Left colon (tissue), 2 donors: ENCODE measurements around the gene FAM168A. TPM values are rescaled to one million over a fixed set of nuclear protein-coding genes. Genes with fewer than 3 reads are reported as not detected.

ENCODE experiments used
- ATAC-seq: fragments of 200-7000 bp; cut with Tn5 transposase; one replicate; pipeline ENCODE4 v1.9.1; 2020; ENCODE audit warnings: mild to moderate bottlenecking, moderate library complexity
- DNase-seq, 2 donors: peaks; one replicate each; pipeline ENCODE4 v3.0.0-alpha.2; 2020
- intact Hi-C, 2 donors: fragments of 100-400 bp; cut with DNase I in 1 of 2; cut with micrococcal nuclease in 1 of 2; formaldehyde crosslinking; loops; one replicate each; pipeline versions ENCODE4 v1.11.2 to v1.14.0; 2022; cut with DNase I, micrococcal nuclease
- long read RNA-seq: library from polyadenylated mRNA; unstranded; transcript quantifications from one replicate; pipeline ENCODE4 v2.0.0, GENCODE V29; 2021
- total RNA-seq, 2 donors: library from RNA; stranded (reverse); fragmentation: NEBNext Ultra II Directional; extraction: Animal tissue kit (Norgen Biotek cat#: 25700); gene quantifications; one replicate each; pipeline ENCODE4 v1.2.1, GENCODE V29; 2021
- donor health status: DM: no; HTN: no; CAD: no.
- donor health status: DM: yes; HTN: yes; CAD: no.

Gene FAM168A
- total RNA-seq = 10 to 100 TPM; 18.8 to 23.3 TPM
- long read RNA-seq, partial matches to known transcripts = 0 of 8 reads
- long read RNA-seq, other reads (novel, unspliced or antisense) = 8 of 8 reads

DNA sequence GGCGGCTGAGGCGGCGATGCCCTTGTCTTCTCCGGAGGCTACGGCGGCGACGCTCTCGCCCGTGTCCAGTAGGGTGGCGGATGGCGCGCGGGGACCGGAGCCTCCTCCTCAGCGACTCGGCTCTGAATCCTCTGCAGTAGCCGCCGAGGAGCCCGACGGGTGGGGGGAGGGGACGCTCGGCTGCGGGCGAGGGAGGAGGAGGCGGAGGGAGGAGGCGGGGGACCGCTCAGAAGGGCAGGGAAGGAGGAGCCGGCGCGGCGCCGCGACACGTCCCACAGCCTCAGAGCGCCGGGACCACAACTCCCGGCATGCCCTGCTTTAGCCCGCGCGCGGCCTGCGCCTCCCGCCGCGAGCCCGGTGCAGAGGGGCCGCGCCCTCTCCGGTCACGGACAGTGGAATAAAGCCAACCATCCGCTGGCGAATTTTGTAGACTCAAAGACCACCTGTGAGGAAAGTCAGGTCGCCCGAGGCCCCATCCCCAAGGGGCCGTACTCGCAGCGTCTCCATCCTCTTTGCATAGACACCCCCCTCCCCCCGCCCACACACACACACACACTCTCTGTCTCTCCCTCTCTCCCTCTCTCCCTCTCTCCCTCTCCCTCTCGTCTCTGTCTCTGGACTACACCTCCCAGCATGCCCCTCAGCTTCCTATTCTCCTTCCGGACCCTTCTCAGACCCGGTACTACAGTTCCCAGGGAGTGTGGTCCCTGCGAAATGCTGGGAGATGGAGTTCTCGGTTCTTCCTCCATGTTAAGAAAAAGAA is at the start of gene FAM168A:
FAM168A (minus strand) TSS at position 157 of the 763 bp plus-strand sequence. CDS start 129,638 bp downstream, outside the sequence.
- intact Hi-C loops = no loop called here
- ATAC-seq = peak; percentile 95

DNA sequence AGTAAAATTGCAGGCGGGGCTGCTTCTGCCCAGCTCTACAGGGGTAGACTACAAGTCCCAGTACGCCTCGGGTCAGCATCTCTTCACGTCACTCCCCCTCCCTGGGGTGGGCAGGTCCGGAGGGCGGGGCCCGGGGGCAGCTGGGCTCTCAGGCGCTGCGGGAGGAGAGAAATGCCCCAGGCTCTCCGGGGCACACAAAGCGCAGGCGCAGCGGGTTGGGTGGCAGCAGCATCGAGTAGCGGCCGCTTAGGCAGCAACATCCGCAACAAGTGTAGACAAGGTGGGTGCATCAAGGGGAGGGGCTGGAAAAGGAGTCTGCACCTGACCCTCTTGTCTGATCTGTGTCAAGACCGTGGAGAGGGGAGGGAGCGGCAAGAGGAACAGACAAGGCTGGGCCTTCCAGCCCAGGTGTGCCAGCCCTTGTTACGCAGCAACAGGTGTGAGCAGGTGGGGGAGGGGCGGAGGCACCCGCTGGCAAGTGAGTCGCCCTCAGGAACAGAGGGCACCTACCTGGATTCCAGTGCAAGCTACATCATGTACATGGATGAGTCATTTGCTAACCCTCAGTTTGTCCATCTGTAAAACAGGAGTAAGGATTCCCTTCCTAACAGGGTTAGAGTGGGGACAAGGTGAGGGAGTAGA is 49.7 kb upstream of the FAM168A start:
- intact Hi-C loops = no loop called here
- peak; percentile 92 to 93 for DNase-seq
- peak; percentile 99 for ATAC-seq

More for the DNA sequence above, at the start of gene FAM168A:
- DNase-seq = peak; percentile 96 to 97

- ATAC-seq = no peak
- intact Hi-C loops = no loop called here
- DNase-seq = no peak
These were observed 48.2 kb upstream of the FAM168A start, which contains the start of gene PLEKHB1 for GRCh38 chr11:73645972-73646631. Gene PLEKHB1, plus strand, starts transcription at chr11:73646581. Its CDS starts 28 bp downstream, at chr11:73646609.

GRCh38 chr11:73645121-73645969 is 47.4 kb upstream of the FAM168A start:
- ATAC-seq (no peak), DNase-seq (no peak)
- intact Hi-C loops = no loop called here

DNA sequence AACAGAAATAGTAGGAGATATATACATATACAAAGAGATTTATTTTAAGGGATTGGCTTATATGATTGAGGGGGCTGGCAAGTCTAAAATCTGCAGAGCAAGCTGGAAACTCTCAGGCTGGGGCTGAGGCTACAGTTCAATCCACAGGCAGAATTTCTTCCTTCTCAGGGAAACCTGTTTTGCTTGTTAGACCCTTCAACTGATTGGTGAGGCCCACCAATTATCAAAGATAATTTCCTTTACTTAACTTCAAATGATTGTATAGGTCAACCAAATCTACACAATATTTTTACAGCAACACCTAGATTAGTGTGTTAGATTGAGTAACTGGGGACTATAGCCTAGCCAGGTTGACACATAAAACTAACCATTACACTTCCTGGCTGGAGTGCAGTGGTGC is 43.8 kb upstream of the FAM168A start:
- ATAC-seq (no peak), DNase-seq (no peak)
- intact Hi-C loops = no loop called here

DNA sequence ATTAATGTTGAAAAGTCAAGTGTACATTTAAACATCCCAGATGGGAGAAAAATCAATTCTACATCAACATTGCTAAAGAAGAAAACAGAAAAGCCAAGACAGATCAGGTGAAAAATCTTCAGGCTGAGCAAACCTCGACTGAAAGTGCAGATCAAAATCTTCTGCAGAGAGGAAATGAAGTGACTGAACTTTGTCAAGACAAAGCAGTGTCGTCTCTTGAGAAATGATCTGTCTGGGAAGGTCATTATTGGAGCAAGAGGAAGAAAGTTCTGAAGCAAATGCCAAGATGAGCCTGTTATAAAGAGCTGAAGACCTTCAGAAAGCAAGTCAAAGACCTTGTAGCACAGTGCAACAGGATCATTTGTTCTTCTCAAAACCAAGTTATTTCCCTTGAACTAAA is 42.7 kb upstream of the FAM168A start:
- intact Hi-C loops = no loop called here

DNA sequence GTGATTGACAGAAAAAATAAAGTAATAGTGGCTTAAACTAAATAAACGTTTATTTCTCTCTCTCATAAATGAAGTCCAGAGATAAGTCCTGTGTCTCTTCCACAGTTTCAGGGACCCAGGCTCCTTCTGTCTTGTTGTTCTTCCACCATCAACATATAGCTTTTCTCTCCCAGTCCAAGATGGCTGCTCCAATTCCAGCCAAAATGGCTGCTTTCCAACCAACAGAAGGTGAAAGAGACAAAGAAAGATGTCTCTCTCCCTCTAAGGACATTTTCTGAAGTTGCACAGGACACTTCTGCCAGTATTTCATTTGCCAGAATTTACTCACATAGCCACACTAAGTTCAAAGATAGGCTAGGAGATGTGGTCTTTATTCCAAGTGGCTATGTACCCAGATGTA is 39.1 kb upstream of the FAM168A start:
- ATAC-seq (no peak), DNase-seq (no peak)
- intact Hi-C loops = no loop called here

More for the DNA sequence above, 42.7 kb upstream of the FAM168A start:
- no peak for ATAC-seq
- DNase-seq = no peak

DNA sequence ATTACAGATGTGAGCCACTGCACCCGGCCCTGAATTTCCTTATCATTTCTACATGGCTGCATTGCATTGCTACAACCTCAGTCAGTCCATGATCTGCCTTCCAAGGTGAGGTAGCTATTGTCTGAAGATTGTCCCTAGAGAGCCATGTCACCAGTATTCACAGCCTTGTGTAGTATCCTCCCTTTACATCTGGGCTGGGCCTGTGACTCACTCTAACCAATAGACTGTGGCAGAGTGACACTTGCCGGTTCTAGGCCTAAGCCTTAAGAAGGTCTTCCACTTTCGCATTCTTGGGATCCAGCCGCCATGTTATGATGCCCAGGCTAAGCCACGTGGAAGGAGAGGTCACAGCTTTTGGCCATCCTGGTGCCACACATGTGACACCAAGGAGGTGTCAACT is 38.3 kb upstream of the FAM168A start:
- intact Hi-C loops = no loop called here
- no peak for ATAC-seq
- no peak for DNase-seq

DNA sequence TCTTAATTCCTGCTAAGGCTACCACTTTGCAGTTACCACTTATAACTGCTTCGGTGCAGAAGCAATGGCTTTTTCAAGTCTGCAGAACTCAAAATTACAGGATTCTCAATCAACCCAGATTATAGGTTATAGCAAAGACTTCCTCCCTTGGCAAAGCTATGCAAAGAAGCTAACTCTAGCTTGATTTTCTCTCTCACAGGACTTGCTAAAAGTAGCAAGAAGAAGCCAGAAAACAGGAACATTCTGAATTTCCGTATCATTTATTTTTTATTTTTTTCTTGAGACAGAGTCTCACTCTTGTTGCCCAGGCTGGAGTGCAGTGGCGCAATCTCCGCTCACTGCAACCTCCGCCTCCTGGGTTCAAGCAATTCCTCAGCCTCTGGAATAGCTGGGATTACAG is 37.8 kb upstream of the FAM168A start:
- ATAC-seq (no peak), DNase-seq (no peak)
- intact Hi-C loops = no loop called here

GRCh38 chr11:73633999-73634398 is 36.1 kb upstream of the FAM168A start:
- ATAC-seq (no peak), DNase-seq (no peak)
- intact Hi-C loops = no loop called here

DNA sequence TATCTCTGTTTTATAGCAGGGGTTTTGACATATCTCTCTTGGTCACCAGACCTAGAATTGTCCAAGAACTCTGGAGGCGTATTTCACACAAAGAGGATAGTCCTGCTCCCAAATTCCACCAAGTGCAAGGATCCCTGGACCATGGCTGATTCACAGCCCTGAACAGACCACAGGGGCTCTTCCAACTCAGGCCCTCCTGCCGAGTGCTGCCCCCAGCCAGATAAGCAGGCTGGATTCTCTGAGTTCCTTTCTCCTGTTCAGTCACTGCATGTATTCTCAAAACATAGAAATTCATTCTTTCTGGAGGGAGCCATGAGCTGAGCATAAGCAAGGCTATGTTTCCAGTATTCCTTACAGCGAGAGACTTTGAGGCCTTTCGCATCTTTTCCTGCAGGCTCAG is 35.1 kb upstream of the FAM168A start:
- DNase-seq = no peak
- intact Hi-C loops = no loop called here
- no peak for ATAC-seq

DNA sequence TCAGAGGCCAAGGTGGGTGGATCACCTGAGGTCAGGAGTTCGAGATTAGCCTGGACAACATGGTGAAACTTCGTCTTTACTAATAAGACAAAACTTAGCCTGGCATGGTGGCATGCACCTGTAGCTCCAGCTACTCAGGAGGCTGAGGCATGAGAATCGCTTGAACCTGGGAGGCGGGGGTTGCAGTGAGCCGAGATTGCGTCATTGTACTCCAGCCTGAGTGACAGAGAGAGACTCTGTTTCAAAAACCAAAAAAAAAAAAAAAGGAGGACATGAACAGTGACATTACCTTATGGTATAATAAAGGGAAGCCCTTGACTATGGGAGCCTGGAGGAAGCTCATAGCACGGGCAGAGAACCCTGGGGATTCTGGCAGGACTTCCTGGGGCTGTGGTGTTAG is 32.0 kb upstream of the FAM168A start:
- intact Hi-C loops = no loop called here
- DNase-seq = no peak
- no peak for ATAC-seq

- DNase-seq = peak; percentile 50 to 75
- peak; percentile 96 for ATAC-seq
- intact Hi-C loops = no loop called here
These were observed 27.9 kb upstream of the FAM168A start for GRCh38 chr11:73625696-73626318.

DNA sequence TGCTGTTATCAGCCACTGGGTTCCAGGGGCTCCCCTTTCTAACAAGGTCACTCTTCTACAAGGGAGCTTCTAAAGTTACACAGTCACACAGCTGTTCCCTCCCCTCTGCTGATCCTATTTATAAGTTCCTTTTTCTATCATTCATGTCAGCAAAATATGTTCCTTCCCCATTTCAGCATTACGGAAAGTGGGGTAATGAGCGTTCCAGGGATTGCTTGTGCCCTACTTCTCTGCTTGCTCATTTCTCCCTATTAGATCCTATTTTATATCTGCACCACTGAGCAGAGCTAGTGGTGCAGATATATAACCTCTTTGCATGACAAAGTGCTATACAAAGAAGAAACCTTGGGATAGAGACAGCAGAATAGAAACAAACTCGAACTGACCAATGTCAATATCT is 25.8 kb upstream of the FAM168A start:
- intact Hi-C loops = no loop called here
- ATAC-seq = no peak
- no peak for DNase-seq

GRCh38 chr11:73622926-73623593 is 25.1 kb upstream of the FAM168A start:
- DNase-seq (no peak), ATAC-seq (no peak)
- intact Hi-C loops = no loop called here

DNA sequence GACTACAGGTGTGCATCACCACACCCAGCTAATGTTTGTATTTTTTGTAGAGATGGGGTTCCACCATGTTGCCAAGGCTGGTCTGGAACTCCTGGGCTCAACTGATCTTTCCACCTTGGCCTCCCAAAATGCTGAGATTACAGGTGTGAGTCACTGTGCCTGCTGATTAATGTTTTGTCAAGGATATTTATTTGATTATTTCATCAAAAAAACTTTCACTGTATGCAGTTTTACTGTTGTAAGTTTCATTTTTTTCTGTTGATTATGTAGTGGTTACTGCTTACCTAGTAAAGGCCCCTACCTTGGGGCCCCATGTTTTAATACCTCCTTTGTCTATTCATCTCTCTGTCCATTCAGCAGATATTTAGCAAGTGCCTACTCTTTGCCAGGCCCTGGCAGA is 16.7 kb upstream of the FAM168A start:
- intact Hi-C loops = no loop called here
- DNase-seq (no peak), ATAC-seq (no peak)

GRCh38 chr11:73612601-73613140 is 14.8 kb upstream of the FAM168A start:
- ATAC-seq = no peak
- DNase-seq = no peak
- intact Hi-C loops = no loop called here
